ENCODE measurements around the gene NUCKS1. TPM values are rescaled to one million over a fixed set of nuclear protein-coding genes. Genes with fewer than 3 reads are reported as not detected.
A peak's percentile ranks its signal among the peaks of the same experiment; 100 is the strongest.

The NUCKS1 gene
- total RNA-seq, 1 experiment from 2014 or later, result 401 TPM

GRCh38 chr1:205754857-205755256 is 4.9 kb upstream of the NUCKS1 start:
- ATAC-seq, result no peak
- DNase-seq (ENCODE audit: low spot score), result no peak
- Mint-ChIP-seq H3K27me3 (ENCODE audit: low read depth) (peaks cover 2% of the 10 kb centered on the region; the same call in 1 of the 2 replicates), H3K9me3 (peaks cover 7% of the 10 kb centered on the region), H3K27ac (no peak overlapping the region), H3K4me3 (no peak overlapping the region), H3K36me3 (peaks cover 3% of the 10 kb centered on the region; the same call in 1 of the 2 replicates), H3K4me1 (peaks cover 9% of the 10 kb centered on the region)
- ChIA-PET POLR2A (no interaction called here), CTCF (interaction anchor here (0.8 to 2.1 kb wide), 2 partner anchors 37 to 222 kb away, joined by 3 to 5 read pairs; no protein-coding TSS in a partner anchor)
- TF ChIP-seq RELA (CRISPR knock-in tag; IDR thresholded peaks at IDR 0.05; ENCODE audit: borderline replicate concordance), result no peak
- no peak for TF ChIP-seq ZBTB43 (CRISPR knock-in tag; IDR thresholded peaks at IDR 0.05)
- no peak for TF ChIP-seq TEAD4 (CRISPR knock-in tag; IDR thresholded peaks at IDR 0.05)

GRCh38 chr1:205751036-205751651 is 1.2 kb upstream of the NUCKS1 start:
- CTCF ChIA-PET, result no interaction called here
- Mint-ChIP-seq H3K4me1 (peaks cover 33% of the 10 kb centered on the region), H3K9me3 (peaks cover 7% of the 10 kb centered on the region), H3K36me3 (peaks cover 11% of the 10 kb centered on the region), H3K4me3 (peak overlapping the region; percentile 88), H3K27ac (peak overlapping the region; percentile 99), H3K27me3 (ENCODE audit: low read depth) (no peaks in the 10 kb centered on the region; the same call in 1 of the 2 replicates)
- peak; percentile 26 for DNase-seq (ENCODE audit: low spot score)
- POLR2A ChIA-PET, result no interaction called here
- TF ChIP-seq PREB (CRISPR knock-in tag; IDR thresholded peaks at IDR 0.05; ENCODE audit: borderline replicate concordance) (no peak), ERG (CRISPR knock-in tag; IDR thresholded peaks at IDR 0.05) (no peak), ZNF416 (CRISPR knock-in tag; IDR thresholded peaks at IDR 0.05) (no peak), IRF2 (CRISPR knock-in tag; IDR thresholded peaks at IDR 0.05; ENCODE audit: borderline replicate concordance, low read depth) (no peak), ZMAT4 (CRISPR knock-in tag; IDR thresholded peaks at IDR 0.05) (no peak), ESRRA (CRISPR knock-in tag; IDR thresholded peaks at IDR 0.05; ENCODE audit: borderline replicate concordance) (no peak), ZBTB21 (CRISPR knock-in tag; IDR thresholded peaks at IDR 0.05; ENCODE audit: borderline replicate concordance) (no peak), NFE2L1 (CRISPR knock-in tag; IDR thresholded peaks at IDR 0.05) (no peak), ZNF219 (CRISPR knock-in tag; IDR thresholded peaks at IDR 0.05; ENCODE audit: borderline replicate concordance) (no peak), ZBTB43 (CRISPR knock-in tag; IDR thresholded peaks at IDR 0.05) (no peak), EMX1 (CRISPR knock-in tag; IDR thresholded peaks at IDR 0.05) (no peak), GABPB1 (CRISPR knock-in tag; IDR thresholded peaks at IDR 0.05) (no peak)
- no peak for ATAC-seq
